HS-5 (cell line): ENCODE measurements around the gene BAG1.

Experiments used
- DNase-seq: peaks from one replicate; pipeline ENCODE4 v3.0.0-alpha.2; 2012; ENCODE audit warnings: low read depth

BAG1 gene

DNA sequence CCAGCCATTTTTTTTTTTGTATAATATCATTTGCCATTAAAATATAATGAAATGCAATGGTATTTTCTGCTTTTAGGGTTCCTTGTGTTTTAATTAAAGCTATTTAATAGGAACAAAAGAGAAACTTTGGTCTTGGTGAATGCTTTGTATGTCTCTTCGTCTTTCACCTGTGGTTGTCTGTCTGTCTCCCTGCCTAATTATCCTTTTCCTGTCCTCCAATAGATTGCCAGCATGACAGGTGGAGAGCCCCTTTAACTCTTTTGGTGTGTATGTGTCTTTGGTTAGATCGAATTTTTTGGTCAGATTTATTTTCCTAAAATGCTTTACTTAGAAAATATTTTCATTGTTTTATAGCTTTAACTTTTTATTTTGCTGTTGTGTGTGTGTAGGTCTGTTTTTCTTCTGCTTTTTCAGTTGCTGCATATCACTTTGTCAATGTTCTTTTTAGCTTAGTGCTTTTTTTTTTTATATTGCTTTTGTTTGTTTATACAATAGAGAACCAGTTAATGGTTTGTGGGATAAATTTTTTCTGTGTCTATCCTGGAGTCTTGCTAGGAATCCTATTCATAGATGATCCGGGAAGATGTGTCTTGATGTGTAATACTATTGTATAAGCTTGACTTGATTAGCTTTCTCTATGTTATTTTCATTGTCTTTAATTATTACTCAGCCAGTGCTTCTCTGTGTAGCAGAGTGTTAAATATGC is 8.9 kb upstream of the BAG1 start:
- no peak for DNase-seq

DNA sequence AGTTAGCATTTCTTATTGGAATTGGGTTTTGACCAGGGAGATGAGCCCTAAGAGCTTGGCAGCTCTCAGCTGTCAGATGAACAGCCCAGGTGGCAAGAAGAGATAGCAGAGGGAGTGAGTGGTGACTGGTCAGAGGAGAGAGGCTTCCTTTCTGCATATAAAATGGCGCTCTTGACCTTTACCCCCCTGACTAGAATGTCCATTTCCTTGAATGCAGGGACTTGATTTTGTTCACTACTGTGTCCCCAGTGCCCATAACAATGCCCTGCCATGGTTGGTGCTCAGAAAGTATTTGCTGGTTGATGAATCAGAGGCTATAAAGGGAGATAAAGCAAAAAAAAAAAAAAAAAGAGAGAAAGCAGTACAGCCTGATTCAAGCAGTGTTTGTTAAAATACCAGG is 7.6 kb upstream of the BAG1 start:
- no peak for DNase-seq

DNA sequence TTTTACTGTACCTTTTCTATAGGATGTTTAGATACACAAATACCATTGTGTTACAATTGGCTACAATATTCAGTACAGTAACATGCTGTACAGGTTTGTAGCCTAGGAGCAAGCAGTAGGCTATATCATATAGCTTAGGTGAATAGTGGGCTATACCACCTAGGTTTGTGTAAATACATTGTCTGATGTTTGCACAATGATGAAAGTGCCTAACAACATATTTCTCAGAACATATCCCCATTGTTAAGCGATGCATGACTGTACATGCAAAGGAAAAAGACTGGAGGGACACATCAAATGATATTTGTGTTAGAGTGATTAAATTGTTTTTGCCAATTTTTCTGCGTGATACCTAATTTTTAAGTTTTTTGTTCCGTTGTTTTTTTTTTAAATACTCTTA is 5.6 kb upstream of the BAG1 start:
- DNase-seq = no peak

DNA sequence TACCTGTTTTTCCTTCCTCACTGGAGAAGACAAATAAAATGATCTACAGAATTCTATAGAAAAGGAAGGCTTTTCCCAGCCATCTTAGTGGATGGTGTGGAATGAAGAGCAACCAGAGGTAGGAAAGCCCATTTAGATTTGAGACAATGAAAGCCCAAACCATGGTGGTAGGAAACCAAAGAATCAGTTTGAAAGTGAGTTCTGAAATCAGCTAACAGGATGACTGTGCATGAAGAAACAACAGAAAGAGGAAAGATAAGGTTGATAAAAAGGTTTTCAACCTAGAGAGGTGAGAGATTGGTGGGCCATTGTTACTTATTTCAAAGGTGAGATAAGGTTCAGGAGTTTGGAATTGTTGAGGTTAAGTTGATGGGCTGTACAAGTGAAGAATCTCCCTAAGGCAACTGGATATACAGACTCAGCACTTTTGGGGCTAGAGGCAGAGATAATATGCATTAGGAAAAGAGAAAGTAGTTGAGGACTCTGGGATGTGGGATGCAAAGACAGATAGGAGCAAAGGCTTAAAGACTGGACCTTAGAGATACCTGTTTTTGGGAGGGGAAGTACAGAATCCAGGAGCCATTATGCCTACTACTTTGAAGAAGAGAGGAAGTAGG is 2.8 kb upstream of the BAG1 start:
- DNase-seq = no peak

DNA sequence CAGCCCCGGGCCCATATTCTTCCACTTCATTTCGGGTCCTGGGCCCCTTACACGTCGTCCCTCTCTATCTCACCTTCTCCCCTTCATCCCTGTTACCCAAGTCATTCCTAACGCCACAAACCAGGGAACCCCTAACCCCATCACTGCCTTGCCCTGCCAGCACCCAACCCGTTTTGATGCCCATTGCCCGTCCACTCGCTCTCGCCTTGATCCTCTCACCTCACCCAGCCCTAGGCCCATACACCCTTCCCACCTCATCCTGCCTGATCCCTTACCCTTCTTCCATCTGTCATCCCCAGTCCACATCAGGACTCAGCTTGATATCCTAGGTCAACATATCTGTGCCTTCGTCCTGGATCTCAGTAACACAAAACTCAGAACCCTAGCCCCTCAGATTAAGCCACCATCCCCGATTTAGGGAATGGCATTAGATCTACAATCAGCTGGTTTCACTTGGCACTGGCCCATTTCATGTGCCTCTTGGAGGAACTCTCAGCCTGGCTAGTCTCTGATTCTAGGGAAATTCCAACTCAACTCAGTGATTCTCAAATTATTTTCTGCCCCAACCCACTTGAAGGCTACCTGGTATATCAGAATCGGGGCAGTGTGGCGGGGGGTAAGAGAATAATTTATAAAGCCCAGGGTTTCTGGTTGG is 830 bp upstream of the BAG1 start:
- no peak for DNase-seq

GRCh38 chr9:33264003-33264472 is 470 bp downstream of the BAG1 start:
- DNase-seq = no peak

DNA sequence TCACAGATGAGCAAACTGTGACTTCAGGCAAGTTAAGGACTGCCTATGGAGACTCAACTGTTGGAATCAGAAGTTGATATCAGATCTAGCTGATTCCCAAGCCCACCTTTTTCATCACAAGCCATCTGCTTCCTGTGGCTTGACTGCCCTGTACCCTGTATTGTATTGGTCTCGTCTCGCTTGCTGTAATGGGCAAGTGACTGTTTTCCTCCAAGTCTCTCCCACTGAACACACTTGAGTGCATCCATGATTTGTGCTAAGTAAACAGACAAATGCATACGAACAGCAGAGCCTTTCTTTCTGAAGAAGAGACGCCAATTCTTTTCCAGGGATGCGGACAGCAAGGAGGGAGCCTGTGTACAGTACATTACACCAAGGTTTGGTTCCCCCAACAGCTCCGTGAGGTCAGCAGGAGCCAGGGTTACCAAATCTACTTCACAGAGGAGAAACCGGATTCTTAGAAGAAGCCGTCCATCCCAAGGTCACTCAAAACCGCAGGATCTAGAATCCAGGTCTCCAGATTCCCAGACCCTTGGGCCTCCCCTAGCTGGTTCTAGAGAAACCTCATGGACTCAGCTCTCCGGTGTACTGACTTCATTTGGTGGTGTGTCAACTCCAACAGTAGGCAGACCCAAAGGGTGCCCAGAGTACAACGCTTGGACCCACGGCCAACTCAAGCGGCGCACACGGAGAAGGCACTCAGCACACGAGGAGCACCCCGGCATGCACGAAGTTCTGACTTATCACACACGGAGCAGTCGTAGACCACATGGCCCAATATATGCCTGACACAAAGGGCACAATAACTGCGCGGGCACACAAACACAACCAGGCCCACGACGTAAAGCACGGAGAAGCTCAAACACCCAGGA is 1.1 kb downstream of the BAG1 start:
- DNase-seq = no peak

- DNase-seq = no peak
Measured at GRCh38 chr9:33260372-33260771, 4.1 kb downstream of the BAG1 start.

DNA sequence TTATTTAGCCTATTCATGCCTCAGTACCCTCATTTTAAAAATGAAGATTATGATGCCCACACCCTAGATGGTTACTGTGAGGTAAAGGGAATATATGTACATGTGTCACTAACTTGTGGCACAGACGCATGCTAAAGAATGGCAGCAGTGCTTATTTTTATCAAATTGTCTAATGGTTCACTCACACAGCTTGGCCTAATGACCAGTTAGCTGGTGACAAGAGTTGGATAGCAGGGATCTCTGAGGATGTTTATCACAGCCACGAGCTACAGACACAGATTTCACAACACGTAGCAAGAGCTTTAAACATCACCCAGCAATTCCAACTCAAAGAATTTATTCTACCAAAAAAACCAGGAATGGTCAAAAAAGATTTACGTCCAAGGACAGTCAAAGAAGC is 7.2 kb downstream of the BAG1 start:
- no peak for DNase-seq

DNA sequence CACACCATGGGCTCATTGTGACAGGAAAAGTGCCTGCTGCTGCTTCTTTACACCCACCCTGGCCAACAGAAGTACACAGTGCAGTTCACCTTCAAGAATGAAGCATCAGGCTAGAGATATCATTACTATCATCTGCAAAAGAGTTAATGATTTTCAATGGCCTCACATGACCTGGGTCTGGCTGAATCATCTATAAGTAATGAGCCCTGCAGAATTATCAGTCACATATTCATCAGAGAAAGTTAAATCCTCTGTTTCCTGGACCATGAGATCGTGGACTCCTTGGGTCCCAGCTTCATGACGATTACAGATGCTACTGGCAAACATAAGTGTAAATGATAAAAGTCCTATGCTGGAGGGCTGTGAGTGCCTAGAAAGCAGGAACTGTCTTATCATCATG is 8.3 kb downstream of the BAG1 start:
- no peak for DNase-seq

DNA sequence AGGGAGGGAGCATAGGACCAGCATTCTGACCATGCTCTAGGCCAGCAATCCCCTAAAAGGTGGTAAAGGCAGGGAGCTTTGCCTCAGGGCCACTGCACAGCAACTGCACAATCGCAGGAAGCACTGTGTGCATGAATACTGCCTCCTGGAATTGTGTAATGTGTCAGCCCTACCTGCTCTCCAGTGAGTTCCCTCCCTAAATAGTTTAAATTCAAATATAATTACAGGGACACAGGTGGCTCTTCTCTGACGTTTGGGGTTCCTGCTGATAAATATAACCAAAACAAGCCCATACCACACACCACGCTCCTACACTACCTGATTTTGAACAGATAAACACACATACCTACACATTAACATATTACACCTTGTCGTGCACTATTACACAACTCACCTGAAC is 9.0 kb downstream of the BAG1 start:
- DNase-seq = no peak

DNA sequence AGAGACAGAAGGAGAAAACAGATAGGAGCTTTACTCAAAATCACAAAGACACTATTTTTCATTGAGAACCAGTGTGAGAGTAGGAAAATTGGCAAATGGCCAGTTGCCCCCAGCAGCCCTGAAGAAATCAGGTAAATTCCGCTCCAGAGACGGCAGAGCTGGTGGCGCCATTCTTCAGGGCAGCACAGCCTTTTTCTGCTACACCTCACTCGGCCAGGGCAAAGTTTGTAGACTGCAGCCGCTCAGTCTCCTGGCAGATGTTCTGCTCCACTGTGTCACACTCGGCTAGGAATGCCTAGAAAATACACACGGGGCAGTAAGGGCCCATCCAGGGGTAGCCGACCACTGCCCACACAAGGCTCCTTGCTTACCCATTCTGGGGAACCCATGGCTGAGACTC is 9.5 kb downstream of the BAG1 start:
- DNase-seq = no peak

GRCh38 chr9:33254211-33254610 is 10.3 kb downstream of the BAG1 start:
- DNase-seq = no peak

GRCh38 chr9:33250458-33250995 is 14.0 kb downstream of the BAG1 start:
- DNase-seq = no peak

- DNase-seq = no peak
Measured at GRCh38 chr9:33249983-33250382, 14.5 kb downstream of the BAG1 start.

- no peak for DNase-seq
Measured at GRCh38 chr9:33249087-33249658, 15.3 kb downstream of the BAG1 start.

DNA sequence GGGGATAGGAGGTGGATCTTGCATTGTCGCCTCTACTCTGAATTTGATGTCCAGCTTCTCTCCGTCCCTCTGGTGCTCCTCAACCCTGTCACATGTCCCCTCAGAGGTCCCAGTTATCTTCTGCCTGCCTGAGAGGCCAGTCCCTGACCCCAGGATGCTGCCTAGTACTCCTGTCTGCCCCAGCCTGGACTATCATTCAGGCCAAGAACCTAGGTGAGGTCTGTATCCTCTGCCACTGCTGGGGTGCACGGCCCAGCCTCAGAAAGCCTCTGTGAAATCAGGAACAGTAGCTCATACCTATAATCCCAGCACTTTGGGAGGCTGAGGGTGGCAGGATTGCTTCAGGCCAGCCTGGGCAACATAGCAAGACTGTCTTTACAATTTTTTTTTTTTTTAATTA is 15.9 kb downstream of the BAG1 start:
- DNase-seq = no peak

GRCh38 chr9:33246269-33246860 is 18.1 kb downstream of the BAG1 start:
- DNase-seq = no peak

DNA sequence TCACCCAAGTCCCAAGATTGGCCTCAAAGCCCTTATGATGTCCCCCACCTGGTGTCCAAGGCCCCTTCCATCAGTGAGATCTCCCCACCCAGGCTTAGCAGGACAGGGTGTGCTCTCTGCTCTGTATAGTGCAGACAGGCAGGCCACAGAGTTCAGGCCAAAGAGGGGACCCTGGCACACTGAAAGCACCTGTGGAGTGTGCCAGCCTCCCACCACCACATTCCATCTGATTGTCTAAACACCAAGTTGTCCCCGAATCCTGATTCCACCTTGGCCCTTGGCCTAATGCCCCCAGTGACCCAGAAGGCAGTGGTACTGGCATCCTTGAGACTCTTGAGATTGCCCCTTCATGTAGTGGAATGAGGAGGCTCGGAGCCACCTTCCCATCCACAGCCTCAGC is 19.2 kb downstream of the BAG1 start:
- DNase-seq = no peak

GRCh38 chr9:33244137-33244784 is 20.2 kb downstream of the BAG1 start:
- DNase-seq = no peak

DNA sequence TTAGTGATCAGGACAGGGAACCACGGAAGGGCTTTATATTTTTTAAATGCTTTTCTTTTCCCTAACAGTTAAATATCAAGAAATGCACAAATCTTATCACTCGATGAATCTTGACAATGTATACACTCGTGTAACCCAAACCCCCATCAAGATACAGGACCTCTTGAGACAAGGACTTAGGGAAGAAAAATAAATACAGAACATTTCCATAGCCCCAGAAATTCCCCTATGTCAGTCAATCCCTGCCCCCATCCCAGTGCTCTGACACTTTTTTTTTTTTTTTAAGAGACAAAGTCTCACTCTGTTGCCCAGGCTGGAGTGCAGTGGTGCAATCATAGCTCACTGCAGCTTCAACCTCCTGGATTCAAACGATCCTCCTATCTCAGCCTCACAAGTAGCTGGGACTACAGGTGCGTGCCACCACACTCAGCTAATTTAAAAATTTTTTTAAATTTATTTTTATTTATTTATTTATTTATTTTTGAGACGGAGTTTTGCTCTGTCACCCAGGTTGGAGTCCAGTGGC is 21.8 kb downstream of the BAG1 start:
- no peak for DNase-seq
